ENCODE data around the gene TOB1. TPM values are rescaled to one million over a fixed set of nuclear protein-coding genes. Genes with fewer than 3 reads are reported as not detected.

TOB1 gene
- total RNA-seq, 1 experiment from 2014 or later, result 53.1 TPM

DNA sequence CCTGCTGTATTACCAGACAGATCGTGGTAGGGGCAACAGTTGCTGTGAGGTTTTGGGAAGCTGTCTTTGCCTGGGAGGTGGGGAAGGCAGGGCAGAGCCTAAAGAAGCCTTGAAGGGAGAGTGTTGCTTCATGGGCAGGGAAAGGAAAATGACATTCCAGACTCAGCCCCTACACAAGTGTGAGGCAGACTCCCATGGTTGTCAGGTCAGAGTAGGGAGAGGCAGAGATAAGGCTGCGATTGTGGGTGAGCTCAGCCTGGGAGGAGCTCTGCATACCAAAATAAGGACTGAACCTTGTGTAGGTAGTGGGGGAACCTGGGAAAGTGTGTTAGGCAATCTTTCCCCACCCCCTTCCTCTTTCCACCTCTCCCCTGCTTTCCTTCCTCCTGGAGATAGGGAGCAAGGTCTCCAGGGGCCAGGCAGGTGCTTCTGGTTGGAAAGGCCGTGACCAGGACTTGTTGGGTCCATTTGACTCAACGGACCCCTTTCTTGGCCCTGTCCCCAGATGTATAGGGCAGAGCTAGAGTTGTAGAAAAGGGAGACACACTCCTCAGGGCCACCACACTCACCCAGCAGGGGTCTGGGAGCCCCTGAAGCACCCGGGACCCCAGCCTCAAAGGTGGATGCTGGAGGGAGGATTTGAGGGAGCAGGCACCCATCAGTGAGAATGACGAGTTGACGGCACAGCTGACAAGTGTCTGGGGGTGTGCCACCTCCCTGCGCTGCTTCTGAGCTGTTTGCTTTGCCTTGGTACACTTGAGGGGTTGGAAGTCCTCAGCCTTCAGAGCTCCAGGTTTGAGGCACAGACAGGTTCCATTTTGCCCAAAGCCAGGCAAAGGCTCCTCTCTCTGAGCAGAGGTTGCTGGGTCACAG, 18.5 kb upstream of the TOB1 start:
- Mint-ChIP-seq H3K4me1 (ENCODE audit: insufficient read depth, unreplicated experiment) (peaks cover 22% of the 10 kb centered on the region), H3K9me3 (ENCODE audit: unreplicated experiment) (no peaks in the 10 kb centered on the region), H3K4me3 (ENCODE audit: unreplicated experiment) (no peak overlapping the region), H3K27ac (ENCODE audit: low read depth, unreplicated experiment) (peak overlapping the region; percentile 90), H3K36me3 (ENCODE audit: insufficient read depth, unreplicated experiment) (no peaks in the 10 kb centered on the region), H3K27me3 (ENCODE audit: insufficient read depth, unreplicated experiment) (no peaks in the 10 kb centered on the region)
- DNase-seq (ENCODE audit: unreplicated experiment), result no peak
- intact Hi-C loops (cut with micrococcal nuclease), result no loop called here
- BruUV-seq (replicated peaks), result no TSS peak
- ChIA-PET CTCF (interaction anchor here (0.7 to 2.7 kb wide), 8 partner anchors 14 to 65 kb away, joined by 3 to 11 read pairs (median 4); partner anchors contain the start of gene TOB1), POLR2A (interaction anchor here (0.6 to 4.9 kb wide), 14 partner anchors 8 to 236 kb away, joined by 3 to 129 read pairs (median 4); partner anchors contain the start of genes SPAG9 and TOB1)
- TF ChIP-seq CTCF (IDR thresholded peaks at IDR 0.05; ENCODE audit: unreplicated experiment), result no peak

GRCh38 chr17:50883850-50884438, 17.8 kb upstream of the TOB1 start:
- Mint-ChIP-seq H3K4me3 (ENCODE audit: unreplicated experiment) (no peak overlapping the region), H3K36me3 (ENCODE audit: insufficient read depth, unreplicated experiment) (no peaks in the 10 kb centered on the region), H3K27me3 (ENCODE audit: insufficient read depth, unreplicated experiment) (no peaks in the 10 kb centered on the region), H3K9me3 (ENCODE audit: unreplicated experiment) (no peaks in the 10 kb centered on the region), H3K4me1 (ENCODE audit: insufficient read depth, unreplicated experiment) (peaks cover 22% of the 10 kb centered on the region), H3K27ac (ENCODE audit: low read depth, unreplicated experiment) (peak overlapping the region; percentile 90)
- no TSS peak for BruUV-seq (replicated peaks)
- ChIA-PET CTCF (interaction anchor here (0.7 to 2.7 kb wide), 6 partner anchors 15 to 64 kb away, joined by 3 to 11 read pairs (median 4); partner anchors contain the start of gene TOB1), POLR2A (interaction anchor here (0.6 to 4.9 kb wide), 13 partner anchors 9 to 237 kb away, joined by 3 to 129 read pairs (median 4); partner anchors contain the start of genes SPAG9 and TOB1)
- no peak for TF ChIP-seq CTCF (IDR thresholded peaks at IDR 0.05; ENCODE audit: unreplicated experiment)
- no peak for DNase-seq (ENCODE audit: unreplicated experiment)
- intact Hi-C loops (cut with micrococcal nuclease), result no loop called here

DNA sequence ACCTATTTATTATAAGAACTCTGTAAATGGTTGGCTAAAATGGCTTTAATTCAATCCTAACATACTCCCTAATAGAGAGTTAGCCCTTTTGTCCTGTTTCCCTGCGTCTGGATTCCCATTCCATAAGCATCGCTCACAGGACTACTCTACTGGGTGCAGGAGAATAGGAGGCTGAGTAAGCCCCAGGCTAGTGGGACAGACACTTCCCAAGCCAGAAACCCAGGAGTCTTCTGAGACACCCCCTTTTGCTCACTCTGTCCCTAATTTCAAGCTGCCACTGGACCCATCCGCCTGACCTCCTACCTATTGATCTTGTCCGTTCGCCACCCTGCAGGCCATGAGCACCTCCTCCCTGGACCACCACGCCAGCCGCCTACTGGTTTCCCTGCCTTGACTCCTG, 16.7 kb upstream of the TOB1 start:
- ChIA-PET CTCF (interaction anchor here (1.0 to 1.3 kb wide), 2 partner anchors 14 to 30 kb away, joined by 3 to 4 read pairs; no protein-coding TSS in a partner anchor), POLR2A (interaction anchor here (0.9 to 4.9 kb wide), 9 partner anchors 9 to 69 kb away, joined by 3 to 129 read pairs (median 8); partner anchors contain the start of gene TOB1)
- TF ChIP-seq CTCF (IDR thresholded peaks at IDR 0.05; ENCODE audit: unreplicated experiment), result no peak
- Mint-ChIP-seq H3K27me3 (ENCODE audit: insufficient read depth, unreplicated experiment) (no peaks in the 10 kb centered on the region), H3K27ac (ENCODE audit: low read depth, unreplicated experiment) (peak overlapping the region; percentile 90), H3K4me1 (ENCODE audit: insufficient read depth, unreplicated experiment) (peaks cover 22% of the 10 kb centered on the region), H3K36me3 (ENCODE audit: insufficient read depth, unreplicated experiment) (no peaks in the 10 kb centered on the region), H3K9me3 (ENCODE audit: unreplicated experiment) (no peaks in the 10 kb centered on the region), H3K4me3 (ENCODE audit: unreplicated experiment) (peak overlapping the region; percentile 26)
- no TSS peak for BruUV-seq (replicated peaks)
- DNase-seq (ENCODE audit: unreplicated experiment), result peak; percentile 39
- intact Hi-C loops (cut with micrococcal nuclease), result no loop called here

GRCh38 chr17:50881182-50881581, 15.0 kb upstream of the TOB1 start:
- BruUV-seq (replicated peaks), result no TSS peak
- intact Hi-C loops (cut with micrococcal nuclease), result no loop called here
- H3K9me3 Mint-ChIP-seq (ENCODE audit: unreplicated experiment), result no peaks in the 10 kb centered on the region
- no peak for DNase-seq (ENCODE audit: unreplicated experiment)
- ChIA-PET CTCF (interaction anchor here (0.7 to 1.0 kb wide), 2 partner anchors 28 to 76 kb away, joined by 3 read pairs; no protein-coding TSS in a partner anchor), POLR2A (interaction anchor here (1.1 to 4.9 kb wide), 2 partner anchors 9 to 16 kb away, joined by 3 to 129 read pairs; partner anchors contain the start of gene TOB1)
- peak overlapping the region; percentile 64 for H3K27ac Mint-ChIP-seq (ENCODE audit: low read depth, unreplicated experiment)
- H3K4me3 Mint-ChIP-seq (ENCODE audit: unreplicated experiment), result no peak overlapping the region
- no peak for TF ChIP-seq CTCF (IDR thresholded peaks at IDR 0.05; ENCODE audit: unreplicated experiment)
- H3K4me1 Mint-ChIP-seq (ENCODE audit: insufficient read depth, unreplicated experiment), result peaks cover 22% of the 10 kb centered on the region
- H3K36me3 Mint-ChIP-seq (ENCODE audit: insufficient read depth, unreplicated experiment), result no peaks in the 10 kb centered on the region
- H3K27me3 Mint-ChIP-seq (ENCODE audit: insufficient read depth, unreplicated experiment), result no peaks in the 10 kb centered on the region

Measured in MCF 10A (cell line).